ENCODE measurements around the gene LRRC4B. TPM values are rescaled to one million over a fixed set of nuclear protein-coding genes. Genes with fewer than 3 reads are reported as not detected.

The LRRC4B gene
- total RNA-seq, 2 donors from 2014 or later: 2.3 to 7.0 TPM

DNA sequence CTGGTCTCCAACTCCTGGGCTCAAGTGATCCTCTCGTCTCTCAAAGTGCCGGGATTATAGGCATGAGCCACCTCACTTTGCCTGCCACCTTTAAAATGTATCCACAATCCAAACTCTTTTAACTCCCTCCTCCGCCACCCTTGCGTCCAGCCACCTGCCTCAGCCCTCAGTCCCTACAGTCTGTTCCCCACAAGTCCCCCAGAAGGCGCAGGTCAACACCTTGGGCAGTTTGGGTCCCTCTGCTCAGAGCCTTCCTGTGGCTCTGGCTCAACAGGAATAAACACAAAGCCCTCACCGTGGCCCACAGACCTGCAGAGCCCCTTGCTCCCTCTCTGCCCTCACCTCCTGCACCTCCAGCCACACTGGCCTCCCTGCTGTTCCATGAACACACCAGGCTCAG, 99.4 kb downstream of the LRRC4B start:
- Histone ChIP-seq H3K36me3 (ENCODE audit: control insufficient read depth, insufficient read depth, low read length) (no peaks in the 10 kb centered on the region), H3K27me3 (ENCODE audit: control insufficient read depth, insufficient read depth, low read length, poor library complexity, severe bottlenecking) (no peaks in the 10 kb centered on the region), H3K9ac (ENCODE audit: extremely low read depth, low read length, poor library complexity, severe bottlenecking) (no peak overlapping the region), H3K4me1 (ENCODE audit: control insufficient read depth, insufficient read depth, low read length) (no peaks in the 10 kb centered on the region), H3K4me3 (ENCODE audit: low read length) (no peak overlapping the region), H3K9me3 (ENCODE audit: control insufficient read depth, low read length) (peaks cover 7% of the 10 kb centered on the region), H3K27ac (ENCODE audit: low read depth, low read length) (no peak overlapping the region)
- H3K27me3 Mint-ChIP-seq (ENCODE audit: insufficient read depth): peaks cover 12% of the 10 kb centered on the region
- peaks cover 5% of the 10 kb centered on the region for H3K4me1 Mint-ChIP-seq
- H3K9me3 Mint-ChIP-seq: no peaks in the 10 kb centered on the region
- no peak overlapping the region for H3K4me3 Mint-ChIP-seq
- TF ChIP-seq, protein P1, sequence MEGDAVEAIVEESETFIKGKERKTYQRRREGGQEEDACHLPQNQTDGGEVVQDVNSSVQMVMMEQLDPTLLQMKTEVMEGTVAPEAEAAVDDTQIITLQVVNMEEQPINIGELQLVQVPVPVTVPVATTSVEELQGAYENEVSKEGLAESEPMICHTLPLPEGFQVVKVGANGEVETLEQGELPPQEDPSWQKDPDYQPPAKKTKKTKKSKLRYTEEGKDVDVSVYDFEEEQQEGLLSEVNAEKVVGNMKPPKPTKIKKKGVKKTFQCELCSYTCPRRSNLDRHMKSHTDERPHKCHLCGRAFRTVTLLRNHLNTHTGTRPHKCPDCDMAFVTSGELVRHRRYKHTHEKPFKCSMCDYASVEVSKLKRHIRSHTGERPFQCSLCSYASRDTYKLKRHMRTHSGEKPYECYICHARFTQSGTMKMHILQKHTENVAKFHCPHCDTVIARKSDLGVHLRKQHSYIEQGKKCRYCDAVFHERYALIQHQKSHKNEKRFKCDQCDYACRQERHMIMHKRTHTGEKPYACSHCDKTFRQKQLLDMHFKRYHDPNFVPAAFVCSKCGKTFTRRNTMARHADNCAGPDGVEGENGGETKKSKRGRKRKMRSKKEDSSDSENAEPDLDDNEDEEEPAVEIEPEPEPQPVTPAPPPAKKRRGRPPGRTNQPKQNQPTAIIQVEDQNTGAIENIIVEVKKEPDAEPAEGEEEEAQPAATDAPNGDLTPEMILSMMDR (conservative IDR thresholded peaks at IDR 0.05): no peak
- DNase-seq: no peak
- 82 to 84% methylated on average over 2 to 6 of the region's 6 CpGs for WGBS, 2 experiments (ENCODE audit: insufficient coverage in 1 of 2, insufficient read length in 1 of 2)
- no peaks in the 10 kb centered on the region for H3K36me3 Mint-ChIP-seq (ENCODE audit: low read depth)
- H3K27ac Mint-ChIP-seq: no peak overlapping the region

DNA sequence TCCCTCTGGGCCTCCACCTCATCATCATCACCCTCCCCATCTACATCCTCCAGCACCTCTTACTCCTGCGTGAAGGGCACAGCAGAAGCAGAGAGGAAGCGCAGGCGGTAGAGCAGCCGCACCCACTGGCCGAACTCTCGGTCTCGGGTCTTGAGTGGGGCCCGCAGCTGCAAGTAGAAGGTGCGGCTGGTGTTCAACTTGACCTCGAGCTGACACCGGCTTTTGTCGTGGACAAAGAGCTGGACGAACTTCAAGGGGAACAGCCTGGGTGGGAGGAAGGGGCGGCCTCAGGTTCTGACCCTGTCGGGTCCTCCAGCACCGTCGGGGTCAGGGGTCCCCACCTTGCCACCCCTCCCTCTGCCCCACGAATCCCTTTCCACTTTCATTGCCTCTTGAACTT, 100.7 kb downstream of the LRRC4B start:
- H3K9ac ChIP-seq (ENCODE audit: extremely low read depth, low read length, poor library complexity, severe bottlenecking): no peak overlapping the region
- Mint-ChIP-seq H3K4me3 (no peak overlapping the region), H3K36me3 (ENCODE audit: low read depth) (no peaks in the 10 kb centered on the region), H3K9me3 (no peaks in the 10 kb centered on the region), H3K27ac (no peak overlapping the region), H3K27me3 (ENCODE audit: insufficient read depth) (peaks cover 7% of the 10 kb centered on the region), H3K4me1 (peaks cover 5% of the 10 kb centered on the region)
- TF ChIP-seq, protein P1 (conservative IDR thresholded peaks at IDR 0.05): no peak
- no peaks in the 10 kb centered on the region for H3K4me1 ChIP-seq (ENCODE audit: control insufficient read depth, insufficient read depth, low read length)
- H3K27me3 ChIP-seq (ENCODE audit: control insufficient read depth, insufficient read depth, low read length, poor library complexity, severe bottlenecking): no peaks in the 10 kb centered on the region
- peaks cover 7% of the 10 kb centered on the region for H3K9me3 ChIP-seq (ENCODE audit: control insufficient read depth, low read length)
- no peaks in the 10 kb centered on the region for H3K36me3 ChIP-seq (ENCODE audit: control insufficient read depth, insufficient read depth, low read length)
- DNase-seq: no peak
- no peak overlapping the region for H3K4me3 ChIP-seq (ENCODE audit: low read length)
- 90 to 96% methylated on average over 13 to 18 of the region's 18 CpGs for WGBS, 2 experiments (ENCODE audit: insufficient coverage in 1 of 2, insufficient read length in 1 of 2)
- no peak overlapping the region for H3K27ac ChIP-seq (ENCODE audit: low read depth, low read length)

Other genes with a start within 250 kb of the LRRC4B start
- gene KCNC3, start 239.1 kb downstream of the LRRC4B start, total RNA-seq: 10 to 100 TPM in 1 of 2 donors, 1 to 10 TPM in 1; 8.6 to 10.7 TPM
- gene NAPSA, start 202.8 kb downstream of the LRRC4B start, total RNA-seq: 1 to 10 TPM in 1 of 2 donors, under 1 TPM in 1; 0.91 to 1.5 TPM
- gene NR1H2, start 192.0 kb downstream of the LRRC4B start, total RNA-seq: 10 to 100 TPM; 40.4 to 42.7 TPM
- 100 to 1,000 TPM; 106 to 127 TPM for gene POLD1, start 184.1 kb downstream of the LRRC4B start, total RNA-seq
- 1 to 10 TPM in 1 of 2 donors, under 1 TPM in 1; 0.11 to 2.6 TPM for gene SPIB, start 149.5 kb downstream of the LRRC4B start, total RNA-seq
- gene MYBPC2, start 135.5 kb downstream of the LRRC4B start, total RNA-seq: 1 to 10 TPM; 1.9 to 2.3 TPM
- gene EMC10, start 91.9 kb downstream of the LRRC4B start, total RNA-seq: 100 to 1,000 TPM; 119 to 123 TPM
- 1 to 10 TPM; 8.3 to 9.5 TPM for gene GARIN5A, start 91.6 kb downstream of the LRRC4B start, total RNA-seq
- gene JOSD2, start 57.2 kb downstream of the LRRC4B start, total RNA-seq: 10 to 100 TPM; 12.1 to 13.7 TPM
- not detected for gene ASPDH, start 54.5 kb downstream of the LRRC4B start, total RNA-seq
- gene SYT3, start 71.4 kb upstream of the LRRC4B start, total RNA-seq: 1 to 10 TPM; 1.7 to 1.9 TPM
- 10 to 100 TPM; 11.3 to 26.8 TPM for gene C19orf81, start 81.0 kb upstream of the LRRC4B start, total RNA-seq
- gene SHANK1, start 151.4 kb upstream of the LRRC4B start, total RNA-seq: 1 to 10 TPM; 1.6 to 1.9 TPM
- gene CLEC11A, start 154.9 kb upstream of the LRRC4B start, total RNA-seq: 1 to 10 TPM; 4.0 to 6.2 TPM
- gene GPR32, start 202.0 kb upstream of the LRRC4B start, total RNA-seq: not detected
- not detected for gene ACP4, start 222.0 kb upstream of the LRRC4B start, total RNA-seq

Measured in endodermal cell (in vitro differentiated cells).